NCI-H524 treated with DMSO at 0.1 percent for 48 hours (cell line): ENCODE results near the gene IKZF2.

ENCODE experiments used
- DNase-seq: peaks from one replicate; lab custom pipeline; 2025; lab: John Stamatoyannopoulos, UW

IKZF2 gene

GRCh38 chr2:213152888-213153287 lies 1.5 kb upstream of the IKZF2 start:
- no peak for DNase-seq

GRCh38 chr2:213152065-213152794 lies 818 bp upstream of the IKZF2 start:
- DNase-seq = no peak

- no peak for DNase-seq
These were observed 906 bp downstream of the IKZF2 start for GRCh38 chr2:213150315-213151097.

- no peak for DNase-seq
These were observed 1.5 kb downstream of the IKZF2 start for GRCh38 chr2:213149949-213150314.

GRCh38 chr2:213149294-213149875 lies 2.0 kb downstream of the IKZF2 start:
- no peak for DNase-seq

GRCh38 chr2:213148572-213149261 lies 2.7 kb downstream of the IKZF2 start:
- DNase-seq = no peak

- DNase-seq = no peak
These were observed 3.9 kb downstream of the IKZF2 start for GRCh38 chr2:213147538-213147937.

GRCh38 chr2:213145715-213146242 lies 5.6 kb downstream of the IKZF2 start:
- DNase-seq = no peak

- DNase-seq = no peak
These were observed 14.3 kb downstream of the IKZF2 start for GRCh38 chr2:213137064-213137463.

GRCh38 chr2:213129311-213129710 lies 22.1 kb downstream of the IKZF2 start:
- no peak for DNase-seq

GRCh38 chr2:213125646-213126347 lies 25.6 kb downstream of the IKZF2 start:
- DNase-seq = no peak

GRCh38 chr2:213122725-213123124 lies 28.7 kb downstream of the IKZF2 start:
- DNase-seq = peak; percentile 9

- no peak for DNase-seq
These were observed 29.7 kb downstream of the IKZF2 start for GRCh38 chr2:213121690-213122089.

- DNase-seq = no peak
These were observed 32.2 kb downstream of the IKZF2 start for GRCh38 chr2:213119061-213119809.

- no peak for DNase-seq
These were observed 43.1 kb downstream of the IKZF2 start for GRCh38 chr2:213108308-213108707.

- DNase-seq = no peak
These were observed 43.7 kb downstream of the IKZF2 start for GRCh38 chr2:213107728-213108127.

- DNase-seq = no peak
These were observed 46.2 kb downstream of the IKZF2 start for GRCh38 chr2:213105212-213105611.

GRCh38 chr2:213104903-213105202 lies 46.6 kb downstream of the IKZF2 start:
- DNase-seq = no peak

GRCh38 chr2:213104092-213104902 lies 47.1 kb downstream of the IKZF2 start:
- DNase-seq = no peak
